KOPT-K1 (cell line): Measurements from ENCODE around the gene ADGRG3.
"Not testable (repeated sequence)": the region's sequence is repeated elsewhere in the genome, so short reads cannot be mapped to it uniquely, and the experiment has no call there.

Source experiments
- H3K27ac ChIP-seq: fragments of 200-600 bp; sonication (generic); 2 replicates; pipeline ENCODE4 v1.5.1; 2016; ENCODE audit warnings: antibody characterized with exemption, mild to moderate bottlenecking, low read depth, low read length; ENCODE audit not compliant: poor library complexity, severe bottlenecking
- H3K36me3 ChIP-seq: fragments of 200-600 bp; sonication (generic); 2 replicates; pipeline ENCODE4 v1.5.1; 2017; ENCODE audit warnings: antibody characterized with exemption, mild to moderate bottlenecking, low read length, moderate library complexity; ENCODE audit not compliant: insufficient read depth
- H3K9me3 ChIP-seq: fragments of 200-600 bp; sonication (generic); 2 replicates; pipeline ENCODE4 v1.5.1; 2017; ENCODE audit warnings: antibody characterized with exemption, low read length, mild to moderate bottlenecking; ENCODE audit not compliant: insufficient read depth, poor library complexity, severe bottlenecking

The ADGRG3 gene

GRCh38 chr16:57661936-57662906 is 5.9 kb upstream of the ADGRG3 start:
- H3K9me3 ChIP-seq, result no peaks in the 10 kb centered on the region
- H3K36me3 ChIP-seq, result peaks cover 82% of the 10 kb centered on the region
- H3K27ac ChIP-seq, result no peak overlapping the region

- Histone ChIP-seq H3K36me3 (peaks cover 71% of the 10 kb centered on the region), H3K9me3 (no peaks in the 10 kb centered on the region), H3K27ac (no peak overlapping the region)
Measured at GRCh38 chr16:57663436-57663835, 4.7 kb upstream of the ADGRG3 start.

GRCh38 chr16:57663917-57664661 is 4.0 kb upstream of the ADGRG3 start:
- Histone ChIP-seq H3K27ac (no peak overlapping the region), H3K36me3 (peaks cover 65% of the 10 kb centered on the region), H3K9me3 (no peaks in the 10 kb centered on the region)

GRCh38 chr16:57664662-57665025 is 3.5 kb upstream of the ADGRG3 start:
- no peaks in the 10 kb centered on the region for H3K9me3 ChIP-seq
- H3K36me3 ChIP-seq, result peaks cover 59% of the 10 kb centered on the region
- no peak overlapping the region for H3K27ac ChIP-seq

- Histone ChIP-seq H3K27ac (no peak overlapping the region), H3K36me3 (peaks cover 50% of the 10 kb centered on the region), H3K9me3 (no peaks in the 10 kb centered on the region)
Measured at GRCh38 chr16:57665541-57665940, 2.6 kb upstream of the ADGRG3 start.

- no peaks in the 10 kb centered on the region for H3K9me3 ChIP-seq
- H3K27ac ChIP-seq, result no peak overlapping the region
Measured at GRCh38 chr16:57666353-57667047, 1.6 kb upstream of the ADGRG3 start.

GRCh38 chr16:57667048-57667525 is 1.0 kb upstream of the ADGRG3 start:
- Histone ChIP-seq H3K36me3 (peaks cover 35% of the 10 kb centered on the region), H3K27ac (no peak overlapping the region), H3K9me3 (no peaks in the 10 kb centered on the region)

More at GRCh38 chr16:57666353-57667047, 1.6 kb upstream of the ADGRG3 start:
- H3K36me3 ChIP-seq, result peaks cover 41% of the 10 kb centered on the region

GRCh38 chr16:57667526-57668262 is 412 bp upstream of the ADGRG3 start:
- Histone ChIP-seq H3K36me3 (peaks cover 29% of the 10 kb centered on the region), H3K9me3 (no peaks in the 10 kb centered on the region), H3K27ac (no peak overlapping the region)

- Histone ChIP-seq H3K36me3 (peaks cover 17% of the 10 kb centered on the region), H3K27ac (no peak overlapping the region), H3K9me3 (no peaks in the 10 kb centered on the region)
Measured at GRCh38 chr16:57668630-57669475, 747 bp downstream of the ADGRG3 start.

GRCh38 chr16:57669476-57670162 is 1.5 kb downstream of the ADGRG3 start:
- peaks cover 10% of the 10 kb centered on the region for H3K36me3 ChIP-seq
- no peak overlapping the region for H3K27ac ChIP-seq
- H3K9me3 ChIP-seq, result no peaks in the 10 kb centered on the region

- H3K9me3 ChIP-seq, result no peaks in the 10 kb centered on the region
- H3K36me3 ChIP-seq, result peaks cover 4% of the 10 kb centered on the region; the same call in 1 of the 2 replicates
- no peak overlapping the region for H3K27ac ChIP-seq
Measured at GRCh38 chr16:57670196-57670595, 2.1 kb downstream of the ADGRG3 start.

GRCh38 chr16:57671451-57671850 is 3.3 kb downstream of the ADGRG3 start:
- not testable (repeated sequence) for H3K36me3 ChIP-seq, H3K27ac ChIP-seq, H3K9me3 ChIP-seq

GRCh38 chr16:57672416-57672815 is 4.3 kb downstream of the ADGRG3 start:
- H3K36me3 ChIP-seq, result no peaks in the 10 kb centered on the region
- no peak overlapping the region for H3K27ac ChIP-seq
- no peaks in the 10 kb centered on the region for H3K9me3 ChIP-seq
